Stimulated activated CD4-positive, alpha-beta T cell treated with anti-CD3 and anti-CD28 coated beads, Interleukin-15, amount 100 ng/mL, for 48 hours (primary cell): ENCODE measurements around the gene AGXT.

ENCODE experiments used
- DNase-seq, 2 donors: peaks; one replicate each; pipeline ENCODE4 v3.0.0-alpha.2; 2020; ENCODE audit warnings: low read depth in 2 of 2

Gene AGXT

GRCh38 chr2:240914645-240915525 lies 46.3 kb downstream of the AGXT start:
- DNase-seq, result no peak

DNA sequence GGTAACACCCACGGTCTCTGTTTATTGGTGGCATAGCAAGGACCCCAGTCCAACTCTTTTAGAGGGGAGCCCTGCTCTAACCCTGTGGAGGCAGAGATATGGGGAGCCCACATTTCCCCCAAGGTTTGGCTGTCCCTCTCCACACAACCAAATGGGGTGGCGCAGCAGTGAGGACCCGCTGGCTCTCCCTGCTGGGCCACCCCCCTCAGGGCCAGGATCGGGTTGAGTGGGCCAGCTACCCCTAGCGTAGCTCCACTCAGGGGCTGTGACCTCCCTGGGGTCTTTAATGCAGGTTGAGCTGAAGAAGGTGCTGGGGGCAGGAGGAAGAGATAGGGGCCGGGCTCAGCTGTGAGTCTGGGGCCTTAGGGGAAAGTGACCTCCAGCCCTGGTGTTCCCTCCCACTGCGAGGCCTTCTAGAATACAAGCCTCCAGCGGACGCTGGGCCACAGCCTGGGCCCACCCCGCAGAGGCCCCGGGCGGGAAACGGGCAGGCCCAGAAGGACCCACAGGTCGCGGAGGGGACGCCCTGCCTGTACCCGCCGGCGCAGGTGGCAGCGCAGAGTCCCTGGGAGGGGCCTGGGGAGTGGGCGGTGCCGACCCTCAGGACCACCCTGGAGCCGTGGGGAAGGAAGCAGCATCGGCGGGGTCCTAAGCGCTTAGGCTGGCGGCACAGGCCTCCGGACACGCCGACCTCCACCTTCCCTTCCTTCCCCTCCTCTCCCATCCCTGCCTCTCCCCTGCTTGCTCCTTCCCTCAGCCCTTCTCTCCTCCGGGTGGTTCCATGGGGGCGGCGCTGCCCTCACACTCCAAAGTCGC lies 47.1 kb downstream of the AGXT start:
- DNase-seq, result no peak

GRCh38 chr2:240916571-240917008 lies 48.0 kb downstream of the AGXT start:
- no peak for DNase-seq

- DNase-seq, result no peak
Observed at GRCh38 chr2:240917009-240917683, 48.5 kb downstream of the AGXT start.

DNA sequence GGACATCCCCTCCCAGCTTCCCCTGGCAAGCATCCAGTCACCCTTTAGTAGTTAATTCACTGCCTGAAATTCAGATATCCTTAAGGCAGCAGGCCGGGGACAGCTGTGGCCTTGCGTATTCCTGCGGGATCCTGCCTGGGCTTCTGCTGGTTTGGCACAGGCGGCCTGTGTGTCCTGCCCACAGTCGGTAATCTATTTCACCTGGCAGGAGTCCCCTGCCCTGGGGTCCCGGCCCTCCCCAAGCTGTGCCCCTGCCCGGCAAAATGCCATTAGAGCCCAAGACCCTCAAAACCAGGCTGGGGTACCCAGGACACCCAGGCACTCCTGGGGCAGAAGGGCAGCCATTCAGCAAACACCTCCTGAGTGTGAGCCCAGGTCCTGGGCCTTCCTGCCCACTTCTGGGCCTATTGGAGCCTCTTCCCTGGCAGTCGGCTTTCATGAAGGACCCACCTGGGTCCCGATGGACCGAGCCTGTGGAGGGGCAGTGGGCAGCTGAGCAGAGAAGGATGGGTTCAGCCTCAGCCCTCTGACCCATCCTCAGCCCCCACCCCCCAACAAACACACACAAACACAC lies 49.1 kb downstream of the AGXT start:
- DNase-seq, result no peak

GRCh38 chr2:240918258-240919091 lies 49.9 kb downstream of the AGXT start:
- DNase-seq, result no peak

- no peak for DNase-seq
Observed at GRCh38 chr2:240919161-240919781, 50.6 kb downstream of the AGXT start.

GRCh38 chr2:240919786-240920782 lies 51.5 kb downstream of the AGXT start:
- no peak for DNase-seq

DNA sequence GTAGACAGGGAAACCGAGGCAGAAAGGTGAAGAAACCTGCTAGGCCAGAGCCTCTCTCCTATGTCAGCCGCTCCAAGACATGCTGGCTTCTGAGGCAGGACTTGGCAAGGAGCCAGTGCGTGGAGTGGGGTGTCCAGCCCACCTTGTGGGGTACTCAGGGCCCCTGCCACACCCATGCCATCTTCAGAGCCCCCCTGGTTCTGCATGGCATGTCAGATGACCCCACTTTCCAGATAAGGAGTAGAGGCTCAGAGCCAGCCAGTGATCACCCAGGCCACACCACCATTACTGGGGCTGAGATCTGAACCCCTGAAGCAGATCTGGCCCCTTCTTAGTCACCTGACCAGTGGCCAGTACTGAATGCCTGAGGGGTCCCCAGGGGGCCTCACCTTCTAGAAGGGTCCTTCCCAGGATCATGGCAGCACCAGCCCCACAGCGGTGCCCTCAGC lies 52.2 kb downstream of the AGXT start:
- DNase-seq, result no peak

GRCh38 chr2:240921311-240921994 lies 52.8 kb downstream of the AGXT start:
- no peak for DNase-seq

GRCh38 chr2:240921995-240922244 lies 53.3 kb downstream of the AGXT start:
- no peak for DNase-seq

DNA sequence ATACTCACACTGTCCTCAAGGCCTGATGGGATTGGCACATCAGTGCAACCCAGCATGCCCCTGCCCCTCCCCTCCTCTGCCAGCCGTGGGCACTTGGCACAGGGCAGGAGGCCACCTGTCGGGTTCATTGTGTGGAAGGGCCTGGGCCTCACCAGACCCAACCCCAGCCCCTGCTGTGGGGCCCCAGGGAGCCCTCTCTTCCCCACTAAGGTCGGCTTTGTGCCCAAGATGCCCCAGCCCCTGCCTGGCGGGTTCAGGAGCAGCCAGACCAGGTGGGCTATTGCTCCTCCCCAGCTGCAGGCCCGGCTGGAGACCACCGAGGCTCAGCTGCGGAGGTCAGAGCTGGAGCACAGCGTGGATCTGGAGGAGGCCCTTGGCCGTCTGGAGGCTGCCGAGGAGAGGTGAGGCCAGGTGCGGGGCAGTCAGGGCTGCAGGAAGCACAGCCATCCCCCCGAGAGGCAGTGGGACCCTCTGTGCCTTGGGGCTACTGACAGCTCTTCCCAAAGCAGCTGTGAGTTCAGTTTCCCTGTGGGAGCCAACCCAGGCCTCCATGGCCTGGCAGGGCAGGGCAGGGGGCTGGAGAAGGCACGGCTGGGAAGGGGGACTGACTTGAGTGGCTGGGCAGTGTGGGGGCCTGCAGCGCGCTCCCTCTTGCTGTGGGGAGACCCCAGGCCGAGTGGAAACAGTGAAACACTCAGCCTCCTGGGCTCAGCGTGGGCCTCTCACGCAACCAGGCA lies 53.8 kb downstream of the AGXT start:
- no peak for DNase-seq

DNA sequence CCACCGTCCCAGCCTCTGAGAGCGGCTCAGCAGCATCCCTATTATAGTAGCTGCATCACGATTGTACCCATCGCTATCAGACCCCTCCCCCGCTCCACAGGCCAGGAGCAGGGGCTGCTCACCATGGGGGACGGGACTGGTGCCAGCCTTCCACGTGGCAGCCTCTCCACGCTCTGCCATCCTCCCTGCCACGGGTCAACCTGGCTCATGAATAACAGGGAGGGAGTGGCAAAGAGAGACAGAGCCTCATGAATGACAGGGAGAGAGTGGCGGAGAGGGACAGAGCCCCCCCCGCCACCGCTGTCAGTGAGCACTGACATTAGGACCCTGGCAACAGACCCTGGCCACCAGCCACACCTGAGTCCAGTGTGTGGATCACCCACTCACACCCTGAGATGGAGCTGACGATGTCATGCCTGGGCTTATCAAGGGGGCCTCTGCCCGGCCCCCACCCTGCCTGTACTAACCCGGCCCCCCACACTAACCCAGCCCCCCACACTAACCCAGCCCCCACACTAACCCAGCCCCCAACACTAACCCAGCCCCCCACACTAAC lies 54.4 kb downstream of the AGXT start:
- no peak for DNase-seq

- DNase-seq, result no peak
Observed at GRCh38 chr2:240925191-240925567, 56.6 kb downstream of the AGXT start.

DNA sequence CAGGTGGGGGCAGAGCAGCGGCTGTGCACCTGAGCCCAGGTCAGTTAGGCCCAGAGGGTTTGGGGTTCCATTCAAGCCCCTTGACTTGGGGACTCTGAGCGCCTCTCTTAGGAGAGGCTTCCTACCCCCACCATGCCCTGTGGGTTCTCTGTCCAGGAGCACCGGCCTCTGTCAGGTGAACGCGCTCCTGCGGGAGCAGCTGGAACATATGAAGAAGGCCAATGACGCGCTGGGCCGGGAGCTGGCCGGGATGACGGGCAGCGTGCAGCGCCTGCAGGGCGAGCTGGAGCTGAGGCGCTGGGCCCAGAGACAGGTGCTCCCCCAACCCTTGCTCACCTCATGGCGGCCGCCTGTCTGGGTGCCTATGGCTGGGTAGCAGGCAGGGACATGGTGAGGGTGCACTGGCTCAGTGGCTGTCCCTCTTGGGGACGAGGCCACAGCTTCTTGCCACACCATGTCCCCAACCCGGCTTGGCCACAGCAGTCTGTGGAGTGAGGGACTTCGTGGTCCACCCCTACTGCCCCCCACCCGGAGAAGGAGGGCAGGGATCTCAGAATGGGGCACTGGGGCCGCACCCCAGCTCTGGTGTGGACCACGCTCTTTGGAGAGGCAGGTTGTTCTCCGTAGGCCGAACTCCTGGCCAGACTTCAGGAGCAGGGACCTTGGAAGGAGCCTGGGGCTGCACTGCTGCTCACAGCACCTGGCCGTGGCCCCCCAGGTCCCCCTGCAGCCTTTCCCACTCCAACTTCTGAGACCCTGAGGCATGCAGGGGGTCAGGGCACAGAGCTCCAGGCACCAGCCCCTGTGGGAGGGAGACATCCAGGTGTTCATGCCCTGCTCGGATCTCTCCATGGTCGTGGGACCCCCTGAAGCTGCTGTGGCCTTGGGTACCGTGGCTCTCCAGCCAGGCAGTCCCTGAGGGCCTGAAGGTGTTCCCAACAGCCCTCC lies 57.2 kb downstream of the AGXT start:
- no peak for DNase-seq

- DNase-seq, result no peak
Observed at GRCh38 chr2:240926516-240927389, 58.1 kb downstream of the AGXT start.
